Measurements from ENCODE around the gene RICTOR. TPM values are rescaled to one million over a fixed set of nuclear protein-coding genes. Genes with fewer than 3 reads are reported as not detected.

Gene RICTOR
- total and polyA plus RNA-seq, 9 of the 15 experiments (the other 6 are each of a cell fraction or from before 2014, with no cell fraction given): 13.9 to 46.6 (median 22.6) TPM

GRCh38 chr5:39076757-39077728, 2.8 kb upstream of the RICTOR start (continued):
- TF ChIP-seq MGA (IDR thresholded peaks at IDR 0.05) (no peak), FOXP4 (CRISPR knock-in tag; IDR thresholded peaks at IDR 0.05; ENCODE audit: borderline replicate concordance) (no peak), USF2 (CRISPR knock-in tag; IDR thresholded peaks at IDR 0.05) (no peak), DMBX1 (CRISPR knock-in tag; IDR thresholded peaks at IDR 0.05; ENCODE audit: borderline replicate concordance) (no peak), GTF2F1 (IDR thresholded peaks at IDR 0.05; ENCODE audit: low read depth, low read length) (no peak), ZBTB43 (CRISPR knock-in tag; IDR thresholded peaks at IDR 0.05) (no peak), PPARD (CRISPR knock-in tag; IDR thresholded peaks at IDR 0.05) (no peak), ZSCAN32 (CRISPR knock-in tag; IDR thresholded peaks at IDR 0.05) (no peak)
